NB4 (cell line): ENCODE data around the gene PEPD.

Experiments
- POLR2A ChIP-seq: IDR thresholded peaks from 2 replicates; pipeline ENCODE4 v1.6.1; 2011; ENCODE audit warnings: mild to moderate bottlenecking; ENCODE audit not compliant: insufficient read length; ENCODE audit errors: extremely low read depth
- TF ChIP-seq, protein P1 (sequence below): IDR thresholded peaks from one replicate; pipeline ENCODE4 v1.5.1; 2012; ENCODE audit warnings: low read depth, low read length

DNA sequence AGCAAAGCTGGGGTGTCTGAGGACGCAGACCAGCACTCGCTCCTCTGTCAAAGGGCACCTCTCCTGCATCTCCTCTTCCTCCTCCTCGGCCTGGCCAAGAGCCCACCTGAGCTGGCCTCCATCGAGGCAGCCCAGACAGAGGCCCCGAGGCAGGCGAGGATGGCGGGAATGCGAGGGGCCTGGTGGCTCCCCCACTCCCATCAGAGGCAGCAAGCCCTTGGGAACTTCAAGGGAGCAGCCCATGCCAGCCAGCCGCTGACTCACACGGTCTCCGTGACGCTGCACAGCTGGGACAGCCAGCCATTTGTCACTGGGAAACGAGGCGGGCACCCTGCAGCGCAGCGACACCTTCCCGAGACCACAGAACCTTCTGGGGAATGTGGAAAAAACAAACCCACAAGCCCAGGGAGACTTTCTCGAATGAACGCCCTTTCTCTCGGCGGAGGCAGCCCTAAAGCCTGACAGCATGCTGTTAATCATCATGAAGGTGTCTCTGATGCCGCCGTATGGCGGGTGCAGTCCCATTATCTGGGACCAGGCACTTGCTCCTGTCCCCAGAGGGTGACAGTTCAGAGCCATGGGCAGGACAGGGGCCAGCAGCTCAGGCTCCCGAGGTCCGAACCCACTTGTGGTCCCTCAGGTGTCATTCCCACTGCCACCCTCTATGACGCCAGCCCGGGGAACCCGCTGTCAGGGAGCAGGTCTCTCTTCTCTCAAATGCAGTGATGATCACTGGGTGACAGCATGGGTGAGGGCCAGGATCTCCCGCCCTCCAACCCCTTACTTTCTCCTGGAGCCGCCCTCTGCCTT is 53.0 kb downstream of the PEPD start:
- TF ChIP-seq POLR2A = no peak
- TF ChIP-seq, protein P1, sequence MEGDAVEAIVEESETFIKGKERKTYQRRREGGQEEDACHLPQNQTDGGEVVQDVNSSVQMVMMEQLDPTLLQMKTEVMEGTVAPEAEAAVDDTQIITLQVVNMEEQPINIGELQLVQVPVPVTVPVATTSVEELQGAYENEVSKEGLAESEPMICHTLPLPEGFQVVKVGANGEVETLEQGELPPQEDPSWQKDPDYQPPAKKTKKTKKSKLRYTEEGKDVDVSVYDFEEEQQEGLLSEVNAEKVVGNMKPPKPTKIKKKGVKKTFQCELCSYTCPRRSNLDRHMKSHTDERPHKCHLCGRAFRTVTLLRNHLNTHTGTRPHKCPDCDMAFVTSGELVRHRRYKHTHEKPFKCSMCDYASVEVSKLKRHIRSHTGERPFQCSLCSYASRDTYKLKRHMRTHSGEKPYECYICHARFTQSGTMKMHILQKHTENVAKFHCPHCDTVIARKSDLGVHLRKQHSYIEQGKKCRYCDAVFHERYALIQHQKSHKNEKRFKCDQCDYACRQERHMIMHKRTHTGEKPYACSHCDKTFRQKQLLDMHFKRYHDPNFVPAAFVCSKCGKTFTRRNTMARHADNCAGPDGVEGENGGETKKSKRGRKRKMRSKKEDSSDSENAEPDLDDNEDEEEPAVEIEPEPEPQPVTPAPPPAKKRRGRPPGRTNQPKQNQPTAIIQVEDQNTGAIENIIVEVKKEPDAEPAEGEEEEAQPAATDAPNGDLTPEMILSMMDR = no peak
